Epidermal melanocyte (primary cell): ENCODE measurements around the gene MED25.

ENCODE experiments used
- DNase-seq: peaks from one replicate; pipeline ENCODE4 v3.0.0; 2011; ENCODE audit warnings: low spot score; ENCODE audit not compliant: insufficient read length

Gene MED25

GRCh38 chr19:49857061-49857837 is 39.2 kb downstream of the MED25 start:
- no peak for DNase-seq

- no peak for DNase-seq
Observed at GRCh38 chr19:49857838-49858087, 39.7 kb downstream of the MED25 start.

DNA sequence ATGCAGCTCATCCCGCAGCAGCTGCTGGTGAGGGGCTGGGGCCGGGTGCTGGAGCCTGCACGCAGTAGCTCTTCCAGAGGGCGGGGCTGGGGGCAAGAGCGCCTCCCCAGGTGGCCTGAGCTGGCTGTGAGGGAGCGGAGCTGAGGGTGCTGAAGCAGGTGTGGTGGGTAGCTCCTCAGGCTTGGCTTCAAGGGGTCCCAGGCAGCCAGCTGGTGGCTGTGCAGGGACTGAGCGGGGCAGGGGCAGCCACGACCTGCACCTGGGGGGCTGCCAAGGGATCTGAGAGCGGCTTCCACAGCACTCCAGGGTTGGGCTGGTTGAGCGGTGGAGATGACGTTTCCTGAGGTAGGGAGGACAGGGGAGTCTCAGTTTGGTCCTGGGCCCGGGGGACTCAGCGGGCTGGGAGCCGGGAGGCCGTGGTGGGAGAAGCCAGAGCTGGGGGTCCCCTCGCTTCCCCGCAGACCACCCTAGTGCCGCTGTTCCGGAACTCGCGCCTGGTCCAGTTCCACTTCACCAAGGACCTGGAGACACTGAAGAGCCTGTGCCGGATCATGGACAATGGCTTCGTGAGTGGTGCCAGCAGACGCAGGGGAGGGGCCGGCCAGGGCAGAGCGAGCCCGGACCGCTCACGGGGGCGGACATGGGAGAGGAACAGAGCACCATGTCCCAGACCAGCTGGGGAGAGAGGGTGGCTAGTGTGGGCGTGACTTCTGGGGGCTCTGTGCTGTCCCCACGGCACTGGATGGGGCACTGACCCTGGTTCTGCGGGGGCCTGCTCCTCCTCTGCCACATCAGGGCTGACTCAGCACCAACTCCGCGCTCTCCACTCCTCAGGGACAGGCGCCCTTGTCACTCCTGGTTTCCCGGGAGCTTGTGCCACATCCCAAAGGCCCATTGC is 40.2 kb downstream of the MED25 start:
- no peak for DNase-seq

DNA sequence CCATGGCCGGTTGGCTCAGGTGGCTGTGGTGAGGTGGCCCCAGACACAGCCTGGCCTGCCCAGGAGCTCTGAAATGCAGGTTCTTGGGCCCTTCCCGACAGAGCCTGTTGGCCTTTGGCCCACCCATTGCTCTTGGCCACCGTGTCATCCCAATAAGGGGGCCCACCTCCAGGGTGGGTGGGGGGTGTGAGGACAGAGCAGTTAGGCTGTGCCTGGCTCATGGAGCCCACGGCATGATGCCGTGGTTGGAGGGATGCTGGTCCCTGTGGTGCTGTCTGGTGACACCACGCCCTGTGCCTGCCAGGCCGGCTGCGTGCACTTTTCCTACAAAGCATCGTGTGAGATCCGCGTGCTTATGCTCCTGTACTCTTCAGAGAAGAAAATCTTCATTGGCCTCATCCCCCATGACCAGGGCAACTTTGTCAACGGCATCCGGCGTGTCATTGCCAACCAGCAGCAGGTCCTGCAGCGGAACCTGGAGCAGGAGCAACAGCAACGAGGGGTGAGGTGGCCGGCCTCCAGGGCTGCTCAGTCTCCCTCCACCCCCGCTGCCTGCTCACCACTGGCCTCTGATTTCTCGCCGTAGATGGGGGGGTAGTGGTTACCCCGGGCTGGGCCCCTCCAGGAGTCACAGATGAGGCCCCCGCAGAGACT is 41.7 kb downstream of the MED25 start:
- DNase-seq, result no peak

- DNase-seq, result no peak
Observed at GRCh38 chr19:49860336-49861102, 42.4 kb downstream of the MED25 start.

DNA sequence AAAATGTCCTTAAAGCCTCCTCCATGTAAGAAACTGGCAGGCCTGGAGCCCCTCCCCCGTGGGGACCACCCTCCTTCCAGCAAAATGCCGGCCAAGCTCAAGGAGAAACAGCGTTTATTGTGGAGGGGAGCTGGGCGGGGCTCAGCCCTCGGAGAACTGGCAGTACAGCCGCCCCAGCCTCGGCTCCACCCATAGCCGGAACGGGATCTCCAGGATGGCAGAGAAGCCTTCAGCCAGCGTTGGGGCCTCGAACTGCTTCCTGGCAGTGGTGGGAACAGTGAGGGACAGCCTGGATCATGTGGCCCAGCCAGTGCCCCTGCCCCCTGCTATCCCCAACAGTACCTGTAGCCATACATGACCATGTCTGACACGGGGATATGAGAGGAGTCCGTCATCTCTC is 43.0 kb downstream of the MED25 start:
- DNase-seq, result no peak

DNA sequence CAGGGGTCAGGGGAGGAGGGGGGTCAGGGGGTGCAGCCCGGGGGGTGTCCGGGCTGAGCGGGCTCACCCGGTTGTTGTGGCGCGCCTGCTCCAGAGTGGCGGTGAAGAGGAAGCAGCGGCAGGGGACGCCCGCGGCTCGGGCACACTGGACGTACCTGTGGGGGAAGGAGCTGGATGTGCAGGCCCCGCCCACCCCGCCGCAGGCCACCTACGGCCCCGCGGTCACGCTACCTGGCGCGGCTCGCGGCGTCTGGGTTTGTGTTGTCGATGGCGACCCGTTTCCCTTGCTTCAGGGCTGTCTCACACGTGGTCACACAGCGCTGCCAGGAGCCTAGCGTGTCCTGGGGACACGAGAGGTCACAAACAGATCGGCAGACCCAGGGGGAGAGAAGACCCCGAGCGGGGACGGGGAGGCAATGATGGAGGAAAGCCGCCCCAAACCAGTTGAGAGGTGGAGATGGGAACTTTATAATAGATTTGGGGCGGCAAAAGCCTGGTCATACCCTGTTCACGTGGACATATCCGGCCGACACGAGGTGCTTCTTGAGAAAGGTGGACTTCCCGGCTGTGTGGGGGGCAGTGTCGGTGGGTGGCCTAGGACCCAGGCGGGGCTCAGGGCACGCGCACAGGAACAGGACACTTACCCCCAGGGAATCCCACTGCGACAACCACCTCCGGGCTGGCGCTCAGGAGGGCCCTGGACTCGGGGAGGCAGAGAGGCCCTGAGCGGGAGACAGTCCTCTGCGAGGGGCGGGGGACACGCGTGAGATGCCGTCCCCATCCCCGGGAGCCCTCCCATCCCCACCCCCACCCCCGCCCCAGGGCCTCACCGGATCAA is 43.7 kb downstream of the MED25 start:
- DNase-seq, result no peak

DNA sequence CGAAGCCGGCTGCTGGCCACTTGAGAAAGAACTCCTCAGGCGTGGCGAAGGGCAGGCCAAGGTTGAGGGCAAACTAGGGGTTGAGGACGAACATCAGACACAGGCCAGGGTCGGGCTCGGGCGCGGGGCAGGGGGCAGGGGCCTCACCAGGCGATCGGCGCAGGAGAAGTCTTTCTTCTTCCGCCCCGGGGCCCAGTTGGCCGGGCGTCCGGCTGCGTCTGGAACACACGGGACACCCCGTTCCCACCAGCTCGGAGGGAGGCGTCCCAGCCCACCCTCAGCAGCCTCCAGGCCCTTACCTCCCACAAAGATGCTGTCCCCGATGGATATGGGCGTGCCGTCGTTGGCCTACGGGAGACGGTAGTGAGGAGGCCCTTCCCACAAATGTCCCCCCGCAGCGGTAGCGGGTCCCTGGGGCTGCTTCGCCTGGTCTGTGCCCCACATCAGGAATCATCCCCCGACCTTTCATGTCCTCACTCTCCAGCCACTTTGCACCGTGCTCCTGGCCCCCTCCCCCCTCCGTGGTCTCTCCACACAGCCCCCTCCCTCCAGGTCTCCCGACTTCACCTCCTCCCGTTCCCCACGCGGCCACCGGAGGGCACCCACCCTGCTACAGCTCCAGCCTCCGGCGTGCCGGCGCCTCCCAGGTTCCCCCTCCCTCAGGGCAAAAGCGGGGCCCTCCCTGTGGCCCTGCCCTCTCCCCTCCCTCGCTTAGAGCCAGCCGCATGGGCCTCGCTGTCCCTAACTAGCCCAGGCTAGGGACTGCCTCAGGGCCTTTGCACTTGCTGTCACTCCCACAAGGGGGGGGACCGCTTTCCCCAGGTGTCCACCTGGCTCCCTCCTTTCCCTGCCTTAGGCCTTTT is 44.5 kb downstream of the MED25 start:
- no peak for DNase-seq

DNA sequence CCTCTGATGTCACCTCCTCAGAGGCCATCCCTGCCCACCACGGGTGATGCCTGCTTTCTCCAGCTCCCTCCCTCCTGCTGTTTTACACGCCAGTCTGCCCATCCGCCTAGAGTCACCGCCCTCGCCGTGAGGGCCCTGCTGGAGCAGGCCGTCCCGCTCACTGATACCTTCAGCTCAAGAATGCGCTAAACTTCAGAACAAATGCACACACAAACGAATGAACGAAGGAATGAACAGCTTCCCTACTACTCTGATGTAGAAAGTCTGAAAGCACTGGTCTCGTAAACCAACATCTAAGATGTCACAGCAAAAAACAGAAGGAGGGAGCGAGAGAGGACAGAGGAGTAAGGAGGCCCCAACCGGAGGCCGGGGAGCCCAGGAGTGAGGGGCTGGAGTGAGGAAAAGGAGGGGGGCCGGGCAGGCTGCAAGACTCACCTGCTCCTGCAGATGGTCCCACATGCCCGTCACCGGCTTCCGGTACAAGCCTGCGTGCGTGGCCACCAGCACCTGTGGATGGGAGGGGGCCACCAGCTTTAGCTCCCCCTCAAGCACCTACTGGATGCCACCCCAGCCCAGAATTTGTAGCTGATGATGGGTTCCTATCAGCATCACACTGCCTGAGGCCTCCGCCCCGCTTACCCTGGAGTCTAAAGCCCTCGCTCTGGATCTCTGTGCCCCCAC is 45.3 kb downstream of the MED25 start:
- no peak for DNase-seq

DNA sequence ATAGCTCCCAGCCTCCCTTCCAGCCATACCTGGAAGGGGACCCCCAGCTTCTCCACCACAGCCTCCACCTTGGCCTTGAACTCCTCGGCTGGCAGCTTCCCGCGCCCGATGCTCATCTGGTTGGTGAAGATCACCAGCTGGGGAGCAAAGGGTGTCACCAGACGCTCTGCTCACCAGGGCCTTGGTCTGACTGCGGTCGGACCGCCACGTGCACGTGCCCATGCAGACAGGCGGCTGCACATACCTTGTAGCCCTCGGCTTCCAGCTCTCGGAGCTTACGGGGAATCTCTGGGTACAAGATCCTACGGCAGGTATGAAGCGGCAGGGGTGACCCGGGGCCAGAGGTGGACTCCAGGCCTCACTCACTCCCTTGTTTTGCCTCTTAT is 45.8 kb downstream of the MED25 start:
- no peak for DNase-seq

DNA sequence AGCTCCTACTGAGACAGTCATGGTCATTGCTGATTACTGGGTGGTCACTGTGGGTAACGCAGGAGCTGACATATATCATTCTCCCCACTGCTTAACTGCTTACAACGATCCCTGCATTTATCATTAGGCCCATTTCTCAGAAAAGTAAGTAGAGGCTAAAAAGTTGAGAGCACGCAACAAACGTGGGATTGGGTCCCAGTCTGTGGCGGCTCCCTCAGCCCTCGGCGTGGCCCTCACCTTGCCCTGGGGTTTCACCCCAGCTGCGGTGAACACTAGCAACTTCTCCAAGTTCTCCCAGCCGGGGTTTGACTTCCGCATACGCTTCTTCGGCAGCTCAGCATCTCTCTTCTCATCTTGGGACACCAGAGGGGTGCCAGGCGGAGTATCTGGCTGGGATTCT is 46.8 kb downstream of the MED25 start:
- DNase-seq, result no peak

- peak; percentile 96 for DNase-seq
Observed at GRCh38 chr19:49866933-49867782, 49.1 kb downstream of the MED25 start, which contains the start of gene PNKP. Gene PNKP (minus strand): TSS chr19:49867576. CDS start chr19:49867204, 372 bp downstream.

GRCh38 chr19:49869009-49869483 is 51.0 kb downstream of the MED25 start:
- no peak for DNase-seq

- peak; percentile 93 for DNase-seq
Observed at GRCh38 chr19:49869484-49870308, 51.6 kb downstream of the MED25 start.

DNA sequence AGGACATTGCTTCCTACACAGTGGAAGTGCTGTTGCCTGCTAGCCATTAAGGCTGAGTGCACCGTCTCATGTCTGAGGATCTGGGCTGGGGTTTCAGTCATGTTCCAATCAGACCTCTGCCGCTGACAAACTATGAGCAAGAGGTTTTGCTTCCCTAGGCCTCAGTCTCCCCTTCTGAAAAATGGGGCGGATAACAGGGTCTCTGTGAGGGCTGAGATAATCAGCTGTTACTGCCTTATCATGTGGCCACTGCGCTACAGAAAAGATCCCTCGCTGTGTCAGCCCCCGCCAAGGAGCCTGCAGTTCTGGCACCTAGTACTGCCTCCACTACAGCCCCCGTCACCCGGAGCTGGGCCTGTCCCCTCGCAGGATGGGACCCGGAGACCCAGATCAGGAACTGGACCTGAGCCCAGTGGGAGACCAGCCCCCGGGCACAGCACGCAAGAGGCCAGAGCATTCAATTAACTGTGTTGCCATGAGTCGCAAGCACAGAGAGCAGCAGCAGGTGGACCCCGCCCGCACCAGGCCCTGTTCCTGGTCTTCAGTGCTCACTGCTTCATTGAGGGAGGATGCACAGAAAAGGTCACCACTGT is 52.3 kb downstream of the MED25 start:
- DNase-seq, result no peak

DNA sequence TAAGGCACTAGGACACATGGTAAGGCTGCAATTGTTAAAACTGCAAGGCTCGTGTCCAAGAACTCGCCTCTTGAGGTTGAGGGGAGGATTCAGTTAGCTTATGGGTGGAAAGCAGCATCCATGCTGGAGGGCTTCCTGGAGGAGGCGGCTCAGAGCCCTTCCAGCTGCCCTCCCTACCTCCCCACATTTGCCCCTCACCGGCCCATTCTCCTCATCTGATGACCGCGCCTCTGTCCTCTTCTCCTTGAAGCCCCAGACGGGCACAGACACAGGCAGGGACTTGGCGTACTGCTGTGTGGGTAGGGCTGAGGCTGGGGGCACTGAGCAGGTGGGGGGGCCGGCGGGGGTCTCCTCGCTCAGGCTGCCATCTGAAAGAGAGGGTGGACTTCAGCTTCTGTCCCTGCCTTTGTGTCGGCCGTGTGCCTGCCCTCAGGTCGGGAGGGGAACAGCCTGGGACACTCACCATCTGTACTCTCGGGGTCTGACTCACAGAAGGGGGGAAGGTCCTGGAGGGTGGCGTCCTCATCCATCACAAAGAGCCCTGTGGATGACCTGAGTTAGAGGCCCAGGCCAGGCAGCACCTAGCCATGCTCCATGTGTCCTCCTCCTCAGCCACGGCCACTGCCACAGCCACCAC is 53.4 kb downstream of the MED25 start:
- no peak for DNase-seq
